Stimulated activated CD8-positive, alpha-beta memory T cell treated with anti-CD3 and anti-CD28 coated beads, Interleukin-4, amount 100 ng/mL, for 4 hours (primary cell): ENCODE measurements around the gene COASY.
"Not testable (repeated sequence)": the region's sequence is repeated elsewhere in the genome, so short reads cannot be mapped to it uniquely, and the experiment has no call there.

Source experiments
- DNase-seq, 2 donors: peaks; one replicate each; pipeline ENCODE4 v3.0.0-alpha.2; 2020; ENCODE audit warnings: low read depth in 2 of 2, low spot score in 1 of 2

Gene COASY

DNA sequence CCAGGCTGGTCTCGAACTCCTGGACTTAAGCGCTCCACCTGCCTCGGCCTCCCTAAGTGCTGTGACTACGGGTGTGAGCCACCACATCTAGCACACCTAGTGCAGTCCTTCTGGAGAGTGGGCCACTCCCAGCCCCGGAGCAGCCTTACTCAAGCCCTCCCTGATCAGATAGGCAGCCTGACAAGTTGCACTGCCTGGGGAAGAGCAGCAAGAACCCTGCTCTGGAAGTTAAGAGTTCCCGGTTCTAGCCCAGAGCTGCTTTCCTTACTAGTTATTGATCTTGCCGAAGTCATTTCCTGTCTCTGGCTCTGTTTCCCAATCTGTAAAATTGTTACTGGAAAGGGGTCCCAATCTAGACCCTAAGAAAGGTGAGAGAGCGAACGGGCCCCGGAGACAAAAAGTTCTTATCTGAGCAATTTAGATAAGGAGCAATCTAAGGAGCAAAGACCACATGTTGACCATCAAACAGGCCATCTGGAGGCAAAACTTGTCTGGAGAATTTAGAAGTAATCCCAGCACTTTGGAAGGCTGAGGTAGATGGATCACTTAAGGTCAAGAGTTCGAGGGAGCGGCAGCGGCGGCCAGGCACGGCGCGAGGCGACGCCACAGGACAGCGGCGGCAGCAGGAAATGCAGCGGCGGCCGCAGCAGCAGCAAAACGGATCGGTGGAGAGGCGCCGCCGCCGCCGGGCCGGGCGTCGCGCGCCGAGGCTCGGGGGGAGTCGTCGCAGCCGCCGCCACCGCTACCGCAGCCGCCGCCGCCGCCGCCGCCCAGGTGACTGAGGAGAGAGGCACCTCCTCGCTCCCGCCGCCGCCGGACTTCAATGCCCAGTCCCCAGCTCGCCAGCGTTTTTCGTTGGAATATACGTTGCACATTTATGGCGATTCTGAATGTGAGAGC lies 30.2 kb upstream of the COASY start:
- DNase-seq, result no peak

GRCh38 chr17:42535155-42536047 lies 26.5 kb upstream of the COASY start:
- no peak for DNase-seq

DNA sequence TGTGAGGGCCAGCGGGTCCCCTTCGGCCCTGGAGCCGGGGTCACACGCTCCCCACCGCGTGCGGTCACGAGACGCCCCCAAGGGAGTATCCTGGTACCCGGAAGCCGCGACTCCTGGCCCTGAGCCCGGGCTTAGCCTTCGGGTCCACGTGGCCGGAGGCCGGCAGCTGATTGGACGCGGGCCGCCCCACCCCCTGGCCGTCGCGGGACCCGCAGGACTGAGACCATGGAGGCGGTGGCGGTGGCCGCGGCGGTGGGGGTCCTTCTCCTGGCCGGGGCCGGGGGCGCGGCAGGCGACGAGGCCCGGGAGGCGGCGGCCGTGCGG lies 25.9 kb upstream of the COASY start, which contains the start of gene NAGLU:
Gene NAGLU, plus strand, starts transcription at position 194 of the 324 bp plus-strand sequence. Its CDS starts 32 bp downstream, at position 226.
- DNase-seq, result peak; percentile 51 to 72

- peak in 1 of 2 donors; percentile 44 for DNase-seq
These were observed 25.4 kb upstream of the COASY start for GRCh38 chr17:42536372-42537155.

GRCh38 chr17:42537156-42537805 lies 24.7 kb upstream of the COASY start:
- DNase-seq, result no peak

- DNase-seq, result no peak
These were observed 24.0 kb upstream of the COASY start for GRCh38 chr17:42537826-42538451.

DNA sequence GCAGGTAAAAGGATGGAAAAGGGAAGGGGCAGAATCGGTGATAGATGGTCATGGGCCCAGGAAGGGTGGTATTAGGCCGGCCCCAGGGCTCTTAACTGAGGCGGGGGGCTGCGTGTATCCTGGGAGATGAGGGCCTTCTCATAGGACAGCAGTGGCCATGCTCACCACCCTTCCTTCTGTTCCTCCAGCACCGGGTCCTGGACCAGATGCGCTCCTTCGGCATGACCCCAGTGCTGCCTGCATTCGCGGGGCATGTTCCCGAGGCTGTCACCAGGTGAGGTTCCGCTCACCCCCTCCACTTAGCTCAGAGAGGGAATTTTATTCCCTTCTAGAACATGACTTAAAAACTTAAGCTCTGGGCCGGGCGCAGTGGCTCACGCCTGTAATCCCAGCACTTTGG lies 23.5 kb upstream of the COASY start:
- no peak for DNase-seq

GRCh38 chr17:42540558-42540957 lies 21.4 kb upstream of the COASY start:
- not testable (repeated sequence) for DNase-seq

GRCh38 chr17:42541041-42541833 lies 20.7 kb upstream of the COASY start:
- no peak for DNase-seq

GRCh38 chr17:42543190-42544079 lies 18.5 kb upstream of the COASY start:
- no peak for DNase-seq

GRCh38 chr17:42544874-42545283 lies 17.1 kb upstream of the COASY start:
- DNase-seq, result no peak

GRCh38 chr17:42545755-42546505 lies 16.0 kb upstream of the COASY start:
- DNase-seq, result not testable (repeated sequence)

GRCh38 chr17:42547001-42547461 lies 14.9 kb upstream of the COASY start:
- no peak for DNase-seq

- no peak for DNase-seq
These were observed 14.3 kb upstream of the COASY start for GRCh38 chr17:42547698-42548069.

- DNase-seq, result peak; percentile 48 to 60
These were observed 13.7 kb upstream of the COASY start for GRCh38 chr17:42548070-42548837.

GRCh38 chr17:42548993-42549755 lies 12.8 kb upstream of the COASY start:
- no peak for DNase-seq
